Adrenal gland (tissue), 5 donors: ENCODE data around the gene AHSP.

Experiments used
- CTCF ChIP-seq, 6 experiments: fragments of 450-650 bp in 4 of 6; fragments of 200-600 bp in 2 of 6; sonication (generic) in 1 of 6; IDR thresholded peaks; 1 replicate in 5 of 6; 2 replicates in 1 of 6; pipeline versions ENCODE4 v1.5.1 to v1.8.0; 2016 to 2021; ENCODE audit warnings: antibody characterized with exemption in 6 of 6, mild to moderate bottlenecking in 2 of 6, moderate library complexity in 1 of 6
- POLR2A ChIP-seq, 2 donors: fragments of 450-650 bp; IDR thresholded peaks; one replicate each; pipeline ENCODE4 v1.6.1; 2017; ENCODE audit warnings: antibody characterized with exemption in 2 of 2, mild to moderate bottlenecking in 2 of 2, moderate library complexity in 1 of 2
- donor health status: DM: no; HTN: no; CAD: no.

- TF ChIP-seq CTCF (IDR thresholded peaks at IDR 0.05) (no peak), POLR2A (IDR thresholded peaks at IDR 0.05) (no peak)
Observed at GRCh38 chr16:31521368-31521767, 6.3 kb upstream of the AHSP start.
